IMR-90 (cell line): Measurements from ENCODE around the gene SUSD1. TPM values are rescaled to one million over a fixed set of nuclear protein-coding genes. Genes with fewer than 3 reads are reported as not detected.
A peak's percentile ranks its signal among the peaks of the same experiment; 100 is the strongest.

ENCODE experiments used
- ATAC-seq: fragments of 200-7000 bp; cut with Tn5 transposase; 2 replicates; pipeline ENCODE4 v1.9.1; 2020; ENCODE audit warnings: low read depth, mild to moderate bottlenecking, moderate library complexity
- BruUV-seq: library from RNA; stranded (reverse); fragments of 400-500 nt; replicated peaks from 2 replicates; lab custom pipeline; 2021; lab: Mats Ljungman, UMichigan
- CTCF ChIA-PET: fragments of 300-600 bp; formaldehyde crosslinking; extraction: SDS; loops from one replicate; lab custom pipeline; 2021; ENCODE audit warnings: antibody characterized with exemption; lab: Yijun Ruan, JAX
- POLR2A ChIA-PET: fragments of 300-600 bp; sonication (Branson Sonifier 250); formaldehyde crosslinking; loops from one replicate; lab custom pipeline; 2022; ENCODE audit warnings: antibody characterized with exemption; ENCODE audit not compliant: unreplicated experiment; lab: Charles Lee
- DNase-seq: peaks from one replicate; pipeline ENCODE4 v3.0.0; 2013
- H2AFZ ChIP-seq: replicated peaks from 2 replicates; pipeline ENCODE3; 2013; ENCODE audit warnings: low read length, mild to moderate bottlenecking; ENCODE audit not compliant: poor library complexity
- H2AK5ac ChIP-seq: 2 replicates; pipeline ENCODE4 v1.6.1; 2013; ENCODE audit warnings: low read depth, low read length, inconsistent platforms
- H2AK9ac ChIP-seq: replicated peaks from 2 replicates; pipeline ENCODE3; 2013; ENCODE audit warnings: mild to moderate bottlenecking, low read depth, low read length, moderate library complexity; ENCODE audit not compliant: poor library complexity
- H2BK120ac ChIP-seq: 2 replicates; pipeline ENCODE4 v1.6.1; 2013; ENCODE audit warnings: low read depth, low read length, inconsistent platforms
- H2BK15ac ChIP-seq: 3 replicates; pipeline ENCODE4 v1.6.1; 2013; ENCODE audit warnings: low read depth, low read length, inconsistent platforms
- H2BK20ac ChIP-seq: 2 replicates; pipeline ENCODE4 v1.6.1; 2013; ENCODE audit warnings: low read depth, mild to moderate bottlenecking, inconsistent platforms, low read length, moderate library complexity
- H2BK5ac ChIP-seq: 2 replicates; pipeline ENCODE4 v1.6.1; 2013; ENCODE audit warnings: mild to moderate bottlenecking, low read depth, low read length, inconsistent platforms; ENCODE audit not compliant: poor library complexity, severe bottlenecking
- H3K14ac ChIP-seq: replicated peaks from 2 replicates; pipeline ENCODE4 v1.6.1; 2013; ENCODE audit warnings: low read depth, low read length, inconsistent platforms
- H3K18ac ChIP-seq: 2 replicates; pipeline ENCODE4 v1.6.1; 2013; ENCODE audit warnings: low read depth, low read length, control low read depth
- H3K23ac ChIP-seq: 2 replicates; pipeline ENCODE4 v1.6.1; 2013; ENCODE audit warnings: low read depth, low read length, inconsistent platforms
- H3K27ac ChIP-seq: 2 replicates; pipeline ENCODE4 v1.5.1; 2013; ENCODE audit warnings: mild to moderate bottlenecking, control low read depth, low read length; ENCODE audit not compliant: insufficient read depth
- H3K27me3 ChIP-seq: 2 replicates; pipeline ENCODE4 v1.6.1; 2013; ENCODE audit warnings: low read length; ENCODE audit not compliant: control insufficient read depth, insufficient read depth
- H3K36me3 ChIP-seq: 2 replicates; pipeline ENCODE4 v1.6.1; 2013; ENCODE audit warnings: low read length, mixed read lengths; ENCODE audit not compliant: control insufficient read depth, insufficient read depth
- H3K4ac ChIP-seq: 2 replicates; pipeline ENCODE4 v1.6.1; 2013; ENCODE audit warnings: low read depth, low read length, inconsistent platforms
- H3K4me1 ChIP-seq: 2 replicates; pipeline ENCODE4 v1.6.1; 2013; ENCODE audit warnings: low read length, mixed read lengths; ENCODE audit not compliant: control insufficient read depth, insufficient read depth
- H3K4me2 ChIP-seq: 2 replicates; pipeline ENCODE4 v1.6.1; 2013; ENCODE audit warnings: low read depth, mild to moderate bottlenecking, control low read depth, low read length, moderate library complexity
- H3K4me3 ChIP-seq: 2 replicates; pipeline ENCODE4 v1.5.1; 2013; ENCODE audit warnings: low read depth, mild to moderate bottlenecking, control low read depth, low read length, moderate library complexity; ENCODE audit not compliant: insufficient read depth
- H3K56ac ChIP-seq: 2 replicates; pipeline ENCODE4 v1.6.1; 2013; ENCODE audit warnings: low read length, inconsistent platforms; ENCODE audit not compliant: insufficient read depth; ENCODE audit errors: extremely low read depth
- H3K79me1 ChIP-seq, 2 experiments: 2 replicates each; pipeline ENCODE4 v1.6.1; 2013; ENCODE audit warnings: low read length in 2 of 2, inconsistent platforms in 1 of 2, low read depth in 1 of 2
- H3K9ac ChIP-seq: 2 replicates; pipeline ENCODE4 v1.6.1; 2013; ENCODE audit warnings: low read depth, low read length, control low read depth
- H3K9me1 ChIP-seq: 2 replicates; pipeline ENCODE4 v1.6.1; 2013; ENCODE audit warnings: low read length, inconsistent platforms; ENCODE audit not compliant: insufficient read depth
- H3K9me3 ChIP-seq: 2 replicates; pipeline ENCODE4 v1.6.1; 2013; ENCODE audit warnings: low read length; ENCODE audit not compliant: control insufficient read depth, insufficient read depth
- H4K20me1 ChIP-seq: 2 replicates; pipeline ENCODE4 v1.6.1; 2013; ENCODE audit warnings: low read length, inconsistent platforms; ENCODE audit not compliant: insufficient read depth
- H4K5ac ChIP-seq: 2 replicates; pipeline ENCODE4 v1.6.1; 2013; ENCODE audit warnings: mild to moderate bottlenecking, low read depth, low read length, control low read depth
- H4K8ac ChIP-seq, 2 experiments: 2 replicates each; pipeline ENCODE4 v1.6.1; 2013; ENCODE audit warnings: low read depth in 2 of 2, low read length in 2 of 2, control low read depth in 1 of 2, inconsistent platforms in 1 of 2
- H4K91ac ChIP-seq: 2 replicates; pipeline ENCODE4 v1.6.1; 2013; ENCODE audit warnings: low read depth, low read length, inconsistent platforms; ENCODE audit not compliant: insufficient read depth
- CEBPB ChIP-seq: IDR thresholded peaks from 2 replicates; pipeline ENCODE4 v1.6.1; 2012; ENCODE audit warnings: low read depth, low read length, improper control_type of control experiment
- RFX5 ChIP-seq: IDR thresholded peaks from 2 replicates; pipeline ENCODE4 v1.8.0; 2012; ENCODE audit warnings: low read depth, mild to moderate bottlenecking, low read length, moderate library complexity
- WGBS, 2 experiments: methylation state at CpG; one replicate each; pipeline versions ENCODE4 v1.1.5 to v1.1.7; 2013; ENCODE audit warnings: missing lambda C conversion rate in 2 of 2; ENCODE audit not compliant: insufficient read length in 1 of 2; ENCODE audit errors: extremely low coverage in 2 of 2; 5-methylcytosine and 5-hydroxymethylcytosine counted together
- dilution Hi-C: fragments of 300-500 bp; cut with HindIII; formaldehyde crosslinking; loops from one replicate; pipeline ENCODE4 v1.14.3; 2018; ENCODE audit warnings: low sequenced_read_pairs; ENCODE audit not compliant: unreplicated experiment
- in situ Hi-C: fragments of 300-500 bp; cut with MboI; formaldehyde crosslinking; loops from 3 replicates; pipeline ENCODE4 v1.14.3; 2019; ENCODE audit warnings: low sequenced_read_pairs, inconsistent platforms, mixed read lengths
- intact Hi-C: fragments of 100-400 bp; cut with micrococcal nuclease; formaldehyde crosslinking; loops from 2 replicates; pipeline ENCODE4 v1.10.0; 2022
- polyA plus RNA-seq, 3 experiments: library from polyadenylated mRNA; depleted of rRNA; stranded (reverse); fragments of >200 nt; gene quantifications; 2 replicates each; pipeline ENCODE4 v1.2.3, GENCODE V29; 2012; ENCODE audit warnings: low replicate concordance in 1 of 3
- total RNA-seq: library from RNA; depleted of rRNA; stranded (reverse); fragments of >200 nt; gene quantifications from 2 replicates; pipeline ENCODE4 v1.2.3, GENCODE V29; 2012
- TF ChIP-seq, protein P1 (sequence below): conservative IDR thresholded peaks from 2 replicates; pipeline ENCODE4 v1.5.1; 2012; ENCODE audit warnings: mild to moderate bottlenecking, low read depth, low read length, improper control_type of control experiment

The SUSD1 gene
- total and polyA plus RNA-seq, 2 of the 4 experiments (the other 2 are of a cell fraction), result 4.0 to 4.7 TPM

DNA sequence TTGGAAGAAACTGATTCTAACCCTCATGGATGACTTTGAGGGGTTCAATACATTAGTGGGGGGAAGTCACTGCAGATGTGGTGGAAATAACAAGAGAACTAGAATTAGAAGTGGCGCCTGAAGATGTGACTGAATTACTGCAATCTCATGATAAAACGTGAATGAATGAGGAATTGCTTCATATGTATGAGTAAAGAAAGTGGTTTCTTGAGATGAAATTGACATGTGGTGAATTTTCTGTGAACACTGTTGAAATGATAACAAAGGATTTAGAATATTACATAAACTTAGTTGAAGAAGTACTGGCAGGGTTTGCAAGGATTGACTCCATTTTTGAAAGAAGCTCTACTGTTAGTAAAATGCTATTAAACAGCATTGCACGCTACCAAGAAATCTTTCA is 165.4 kb downstream of the SUSD1 start:
- Histone ChIP-seq H3K56ac (no peak overlapping the region), H4K8ac (no peak overlapping the region), H3K4me3 (no peak overlapping the region), H2AK5ac (no peak overlapping the region), H2BK120ac (peak overlapping the region; percentile 42; the same call in 1 of the 2 replicates), H3K79me1 (peaks cover 0 to 3% of the 10 kb centered on the region in 2 experiments; a peak in 1 of 4 replicates), H3K4ac (no peak overlapping the region), H3K4me2 (no peak overlapping the region), H3K9ac (no peak overlapping the region), H2AK9ac (no peak overlapping the region), H3K36me3 (no peaks in the 10 kb centered on the region), H3K27me3 (no peaks in the 10 kb centered on the region), H4K20me1 (no peaks in the 10 kb centered on the region), H3K14ac (no peak overlapping the region), H2BK15ac (no peak overlapping the region), H3K9me3 (no peaks in the 10 kb centered on the region), H3K18ac (no peak overlapping the region), H3K27ac (no peak overlapping the region), H4K5ac (no peak overlapping the region; the same call in 1 of the 2 replicates), H2BK5ac (no peak overlapping the region), H4K91ac (no peak overlapping the region), H3K4me1 (peaks cover 32% of the 10 kb centered on the region), H2BK20ac (no peak overlapping the region), H2AFZ (no peak overlapping the region), H3K9me1 (peaks cover 12% of the 10 kb centered on the region), H3K23ac (no peak overlapping the region)
- dilution Hi-C loops (no loop called here), intact Hi-C loops (loop anchor here (5.0 kb wide), 1 partner anchor 63 kb away; no protein-coding TSS in a partner anchor), in situ Hi-C loops (no loop called here)
- BruUV-seq, result no TSS peak
- POLR2A ChIA-PET, result interaction anchor here (0.6 kb wide), 1 partner anchor 54 kb away, joined by 5 read pairs; no protein-coding TSS in a partner anchor
- WGBS, 2 experiments, result 100% methylated on average over 2 of the region's 3 CpGs; no CpG with 5 or more reads in 1 of the 2 experiments
- ATAC-seq, result no peak
- TF ChIP-seq CEBPB, result 0 out of 2 replicates have a peak, but pooled peaks have one; percentile 7
- TF ChIP-seq, protein P1, sequence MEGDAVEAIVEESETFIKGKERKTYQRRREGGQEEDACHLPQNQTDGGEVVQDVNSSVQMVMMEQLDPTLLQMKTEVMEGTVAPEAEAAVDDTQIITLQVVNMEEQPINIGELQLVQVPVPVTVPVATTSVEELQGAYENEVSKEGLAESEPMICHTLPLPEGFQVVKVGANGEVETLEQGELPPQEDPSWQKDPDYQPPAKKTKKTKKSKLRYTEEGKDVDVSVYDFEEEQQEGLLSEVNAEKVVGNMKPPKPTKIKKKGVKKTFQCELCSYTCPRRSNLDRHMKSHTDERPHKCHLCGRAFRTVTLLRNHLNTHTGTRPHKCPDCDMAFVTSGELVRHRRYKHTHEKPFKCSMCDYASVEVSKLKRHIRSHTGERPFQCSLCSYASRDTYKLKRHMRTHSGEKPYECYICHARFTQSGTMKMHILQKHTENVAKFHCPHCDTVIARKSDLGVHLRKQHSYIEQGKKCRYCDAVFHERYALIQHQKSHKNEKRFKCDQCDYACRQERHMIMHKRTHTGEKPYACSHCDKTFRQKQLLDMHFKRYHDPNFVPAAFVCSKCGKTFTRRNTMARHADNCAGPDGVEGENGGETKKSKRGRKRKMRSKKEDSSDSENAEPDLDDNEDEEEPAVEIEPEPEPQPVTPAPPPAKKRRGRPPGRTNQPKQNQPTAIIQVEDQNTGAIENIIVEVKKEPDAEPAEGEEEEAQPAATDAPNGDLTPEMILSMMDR, result no peak
- no peak for TF ChIP-seq RFX5
- DNase-seq, result no peak
- CTCF ChIA-PET, result no interaction called here
